ENCODE measurements around the gene SMIM1. TPM values are rescaled to one million over a fixed set of nuclear protein-coding genes. Genes with fewer than 3 reads are reported as not detected.
A peak's percentile ranks its signal among the peaks of the same experiment; 100 is the strongest.

Gene SMIM1
- total and polyA plus RNA-seq, 9 of the 15 experiments (the other 6 are each of a cell fraction or from before 2014, with no cell fraction given): 2.3 to 125 (median 24.3) TPM

- TF ChIP-seq ZNF407 (IDR thresholded peaks at IDR 0.05; ENCODE audit: low read depth) (no peak), CBFB (CRISPR knock-in tag; IDR thresholded peaks at IDR 0.05) (no peak), BRF1 (IDR thresholded peaks at IDR 0.05; ENCODE audit: borderline replicate concordance, extremely low read depth, insufficient read length) (no peak), BRCA1 (IDR thresholded peaks at IDR 0.05) (no peak), BRCA1 (CRISPR knock-in tag; IDR thresholded peaks at IDR 0.05) (no peak), FOS (IDR thresholded peaks at IDR 0.05; ENCODE audit: extremely low read depth, insufficient read length) (no peak), E2F3 (CRISPR knock-in tag; IDR thresholded peaks at IDR 0.05) (no peak), CREB3L1 (IDR thresholded peaks at IDR 0.05; ENCODE audit: borderline replicate concordance, low read depth) (peak; percentile 91; the same call in 1 of the 2 replicates), DACH1 (IDR thresholded peaks at IDR 0.05; ENCODE audit: partially characterized antibody) (peak; percentile 92), NRF1 (conservative IDR thresholded peaks at IDR 0.05 in 1 of 2, IDR thresholded peaks at IDR 0.05 in 1 of 2) (peak; percentile 73 to 80), U2AF2 (optimal IDR thresholded peaks at IDR 0.05; ENCODE audit: low read depth, low read length) (no peak), ZNF444 (CRISPR knock-in tag; IDR thresholded peaks at IDR 0.05) (no peak), SMAD3 (CRISPR knock-in tag; conservative IDR thresholded peaks at IDR 0.05) (no peak; the same call in 1 of the 2 replicates), NFE2L1 (tag; IDR thresholded peaks at IDR 0.05; ENCODE audit: borderline replicate concordance, low read depth) (no peak), VEZF1 (CRISPR knock-in tag; IDR thresholded peaks at IDR 0.05) (peak; percentile 87), SUPT5H (IDR thresholded peaks at IDR 0.05) (peak; percentile 77)
Observed at GRCh38 chr1:3796215-3797061, 23.9 kb downstream of the SMIM1 start, which contains the start of gene LRRC47 (continued).
